Measurements from ENCODE around the gene RTN4RL2.

GRCh38 chr11:57419146-57419545, 41.2 kb upstream of the RTN4RL2 start:
- TF ChIP-seq CTCF (IDR thresholded peaks at IDR 0.05): no peak
- no peak for TF ChIP-seq POLR2AphosphoS5 (IDR thresholded peaks at IDR 0.05)
